Islet of Langerhans (tissue), 1 donor: ENCODE measurements around the gene FANCC.

Experiments
- FAIRE-seq: peaks from one replicate; lab custom pipeline; 2011; peaks lifted over from hg19 to GRCh38; lab: Jason Lieb, UNC

FANCC gene

DNA sequence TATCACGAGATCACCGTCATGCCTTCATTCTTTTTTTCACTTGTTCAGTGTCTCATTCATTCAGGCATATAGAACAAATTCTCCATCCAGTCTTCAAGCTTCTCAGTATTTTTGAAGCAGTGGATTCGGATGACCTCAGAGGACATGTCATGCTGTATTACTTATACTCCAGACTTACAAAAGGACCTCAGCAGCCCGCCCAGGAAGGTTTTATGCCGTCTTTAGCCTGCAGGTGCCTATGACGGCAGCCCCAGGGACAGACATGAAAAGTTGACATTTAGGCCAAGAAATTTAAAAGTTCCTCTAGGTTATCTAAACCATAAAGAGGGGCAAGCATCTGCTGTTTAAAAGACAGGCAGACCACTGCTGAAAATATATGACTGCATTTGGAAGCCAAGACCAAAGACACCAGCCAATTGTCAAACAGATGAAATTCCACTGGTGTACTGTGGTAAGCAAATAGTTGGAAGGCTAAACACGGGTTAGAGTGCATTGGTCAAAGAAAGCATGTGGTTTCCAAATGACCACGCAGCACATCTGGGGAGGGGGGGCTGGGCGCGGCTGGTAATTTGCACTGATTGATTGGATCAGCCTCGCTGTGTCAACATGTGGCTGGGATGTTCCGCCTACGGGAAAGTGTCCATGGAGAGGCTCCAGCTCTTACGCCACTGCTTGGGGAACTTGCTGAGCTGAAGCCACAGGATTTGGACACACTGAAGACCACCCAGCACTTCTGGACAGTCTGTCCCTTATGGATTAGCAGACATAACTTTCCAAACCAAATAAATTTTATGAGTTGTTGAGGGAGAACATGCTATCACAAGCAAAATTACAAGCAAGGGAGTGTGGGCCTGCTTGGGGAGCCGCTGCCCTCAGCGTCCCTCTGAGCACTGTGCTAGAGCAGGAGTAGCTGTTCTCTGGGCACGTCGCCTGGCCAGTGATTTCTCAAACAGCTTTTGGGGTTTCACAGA, 173.6 kb downstream of the FANCC start:
- FAIRE-seq, result no peak

DNA sequence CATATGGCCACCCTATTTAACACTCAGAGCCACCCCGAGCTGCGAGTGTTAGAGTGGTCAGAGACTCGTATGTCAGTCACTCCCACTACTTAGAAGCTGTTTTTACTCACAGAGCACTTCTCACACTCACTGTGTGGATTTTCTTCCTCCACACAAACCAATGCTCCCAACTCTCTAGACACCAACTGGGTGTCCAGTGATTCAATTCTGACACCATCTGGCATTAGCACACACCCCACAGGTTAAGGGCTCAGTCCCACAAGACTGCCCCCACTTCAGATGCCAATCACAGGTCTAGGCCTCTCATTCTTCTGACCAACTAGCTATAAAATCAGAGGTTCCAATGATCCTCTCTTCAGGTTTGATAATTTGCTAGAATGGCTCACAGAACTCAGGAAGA, 174.8 kb downstream of the FANCC start:
- no peak for FAIRE-seq

DNA sequence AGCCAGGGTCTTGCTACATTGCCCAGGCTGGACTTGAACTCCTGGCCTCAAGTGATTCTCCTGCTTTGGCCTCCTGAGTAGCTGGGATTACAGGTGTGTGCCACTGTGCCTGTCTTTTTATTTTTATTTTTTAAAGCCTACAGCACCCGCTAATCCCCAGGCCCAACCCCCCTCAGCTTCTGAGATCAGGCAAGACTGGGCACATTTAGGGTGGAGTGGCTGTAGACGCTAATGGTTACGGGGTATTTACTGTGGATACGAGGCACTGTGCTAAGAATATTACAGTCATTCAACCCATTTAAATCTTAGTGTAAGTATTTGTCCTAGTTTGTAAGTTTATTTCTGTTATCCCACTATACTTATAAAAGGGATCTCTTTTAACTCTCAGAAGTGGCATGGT, 175.2 kb downstream of the FANCC start:
- no peak for FAIRE-seq

DNA sequence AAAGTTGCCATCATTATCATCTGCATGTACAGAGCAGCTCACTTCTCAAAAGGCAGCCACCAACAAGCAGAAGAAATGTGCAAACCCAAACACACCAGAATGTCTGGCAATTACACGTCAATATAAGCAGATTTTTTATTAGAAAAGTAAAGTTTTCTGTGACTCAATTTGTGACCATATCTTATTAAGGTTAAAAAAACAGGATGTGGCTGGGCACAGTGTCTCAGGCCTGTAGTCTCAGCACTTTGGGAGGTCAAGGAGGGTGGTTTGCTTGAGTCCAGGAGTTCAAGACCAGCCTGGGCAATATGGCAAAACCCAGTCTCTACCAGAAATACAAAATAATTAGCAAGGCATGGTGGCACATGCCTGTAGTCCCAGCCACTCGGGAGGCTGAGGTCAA, 176.7 kb downstream of the FANCC start:
- FAIRE-seq, result no peak

DNA sequence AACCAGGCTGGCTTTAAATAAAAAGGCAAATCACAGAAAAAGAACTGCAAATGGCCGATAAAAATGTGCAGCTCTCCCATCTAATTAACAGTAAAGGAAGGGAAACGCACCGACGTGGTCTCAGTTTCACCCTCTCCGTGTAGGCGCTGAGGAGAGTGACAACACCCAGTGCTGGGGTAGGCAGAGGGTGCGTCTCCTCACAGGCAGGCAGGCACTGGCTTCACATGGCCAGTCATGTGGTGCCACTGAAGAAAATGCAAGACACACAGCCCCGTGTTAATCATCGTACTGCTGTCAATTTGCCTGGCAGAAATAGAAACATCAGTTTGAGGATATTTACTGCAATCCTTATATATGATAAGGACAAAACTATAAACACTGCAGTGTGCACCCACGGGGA, 178.4 kb downstream of the FANCC start:
- FAIRE-seq, result no peak

DNA sequence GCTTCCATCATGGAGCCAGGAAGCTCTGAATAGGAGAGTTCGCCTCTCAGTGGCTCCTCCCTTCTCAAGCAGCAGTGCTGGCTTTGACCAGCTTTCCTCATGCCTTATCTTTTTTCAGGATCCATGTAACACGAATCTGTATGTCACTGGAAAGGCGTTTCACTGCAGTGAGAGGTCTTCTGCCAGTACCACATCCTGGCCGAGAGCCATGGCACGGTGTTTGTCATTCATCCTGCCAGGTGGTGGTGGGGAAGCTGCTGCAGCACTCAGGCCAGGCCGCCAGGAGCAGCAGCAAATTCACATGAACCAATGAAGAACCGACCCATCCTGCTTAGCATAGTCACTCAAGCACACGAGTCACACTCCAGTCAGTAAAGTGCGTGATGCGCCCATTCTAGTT, 179.0 kb downstream of the FANCC start:
- FAIRE-seq, result peak; percentile 74

DNA sequence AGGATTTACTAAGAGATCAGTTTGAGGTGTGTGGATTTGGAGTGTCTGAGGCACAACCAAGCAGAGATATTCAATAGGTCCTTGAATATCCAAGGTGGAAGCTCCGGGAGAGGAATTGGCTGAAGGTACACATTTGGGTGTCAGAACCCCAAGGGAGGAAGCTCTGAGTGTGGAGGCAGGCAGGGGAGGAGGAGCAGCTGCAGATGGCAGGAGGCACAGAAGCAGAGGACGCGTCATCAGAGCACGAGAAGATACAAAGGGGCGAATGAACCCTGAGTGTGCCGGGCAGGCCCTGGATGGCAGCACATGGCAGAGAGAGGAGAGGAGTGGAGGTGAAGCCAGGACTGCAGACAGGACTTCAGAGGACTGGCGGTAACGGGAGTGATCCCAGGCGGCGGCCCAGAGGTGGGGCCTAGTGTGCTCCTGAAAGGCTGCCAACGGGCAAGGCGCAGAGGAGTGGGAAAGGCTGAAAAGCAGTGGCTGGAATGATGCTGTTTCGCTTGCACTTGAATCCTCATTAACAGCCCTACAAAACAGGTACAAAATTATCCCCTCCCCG, 179.8 kb downstream of the FANCC start:
- FAIRE-seq, result no peak

DNA sequence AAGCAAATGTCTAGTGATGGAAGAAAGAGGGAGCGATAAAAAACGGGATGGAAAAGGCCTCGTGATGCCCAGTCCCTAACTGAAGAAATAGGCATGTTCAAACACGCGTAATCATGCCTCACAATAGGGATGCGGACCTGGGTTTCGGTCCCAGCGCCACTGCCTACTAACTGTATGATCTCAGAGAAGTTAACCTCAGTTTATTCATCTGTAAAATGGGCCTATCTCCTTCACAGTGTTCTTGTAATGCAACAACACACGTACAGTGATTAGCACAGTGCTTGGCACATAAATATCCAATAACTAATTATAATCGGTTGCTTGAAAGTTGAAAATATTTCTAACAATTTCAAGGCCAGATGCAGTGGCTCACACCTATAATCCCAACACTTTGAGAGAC, 181.8 kb downstream of the FANCC start:
- no peak for FAIRE-seq

DNA sequence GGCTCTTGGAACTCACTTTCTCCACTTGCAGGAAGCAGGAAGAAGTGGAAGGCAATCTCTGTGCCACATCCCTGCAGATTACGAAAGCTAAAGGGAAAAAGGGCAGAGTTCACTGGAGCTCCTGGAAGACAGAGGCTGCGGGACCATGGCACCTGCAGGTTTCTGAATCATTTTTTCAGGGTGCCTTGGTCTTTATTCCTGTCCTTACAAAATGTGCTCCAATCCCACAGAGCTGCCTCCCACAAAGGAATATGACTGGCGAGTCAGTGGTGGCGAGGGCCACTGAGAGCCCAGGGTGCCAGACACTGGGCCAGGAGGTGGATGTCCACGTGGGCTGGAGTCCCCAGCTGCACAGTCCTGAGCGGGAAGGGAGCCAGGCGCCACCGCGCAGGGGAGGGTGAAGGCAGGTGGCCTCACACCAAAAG, 183.0 kb downstream of the FANCC start:
- FAIRE-seq, result no peak

DNA sequence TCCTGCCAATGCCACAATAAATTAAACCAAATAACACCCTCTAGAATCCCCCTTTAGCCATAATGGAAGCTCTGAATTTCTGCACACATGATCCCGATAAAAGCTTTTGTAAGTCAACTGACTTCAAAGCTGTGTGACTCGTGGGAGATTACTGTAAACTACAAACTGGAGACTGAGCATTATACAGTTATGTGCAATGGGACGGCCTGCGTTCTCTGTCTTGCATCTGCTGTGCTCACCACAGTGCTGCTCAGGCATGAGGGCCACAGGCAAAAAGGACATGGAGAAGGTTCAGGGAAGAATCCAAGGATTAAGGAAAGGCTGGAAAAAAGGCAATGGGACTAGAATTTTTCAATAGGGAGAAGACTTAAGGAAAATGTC, 184.2 kb downstream of the FANCC start:
- FAIRE-seq, result no peak

DNA sequence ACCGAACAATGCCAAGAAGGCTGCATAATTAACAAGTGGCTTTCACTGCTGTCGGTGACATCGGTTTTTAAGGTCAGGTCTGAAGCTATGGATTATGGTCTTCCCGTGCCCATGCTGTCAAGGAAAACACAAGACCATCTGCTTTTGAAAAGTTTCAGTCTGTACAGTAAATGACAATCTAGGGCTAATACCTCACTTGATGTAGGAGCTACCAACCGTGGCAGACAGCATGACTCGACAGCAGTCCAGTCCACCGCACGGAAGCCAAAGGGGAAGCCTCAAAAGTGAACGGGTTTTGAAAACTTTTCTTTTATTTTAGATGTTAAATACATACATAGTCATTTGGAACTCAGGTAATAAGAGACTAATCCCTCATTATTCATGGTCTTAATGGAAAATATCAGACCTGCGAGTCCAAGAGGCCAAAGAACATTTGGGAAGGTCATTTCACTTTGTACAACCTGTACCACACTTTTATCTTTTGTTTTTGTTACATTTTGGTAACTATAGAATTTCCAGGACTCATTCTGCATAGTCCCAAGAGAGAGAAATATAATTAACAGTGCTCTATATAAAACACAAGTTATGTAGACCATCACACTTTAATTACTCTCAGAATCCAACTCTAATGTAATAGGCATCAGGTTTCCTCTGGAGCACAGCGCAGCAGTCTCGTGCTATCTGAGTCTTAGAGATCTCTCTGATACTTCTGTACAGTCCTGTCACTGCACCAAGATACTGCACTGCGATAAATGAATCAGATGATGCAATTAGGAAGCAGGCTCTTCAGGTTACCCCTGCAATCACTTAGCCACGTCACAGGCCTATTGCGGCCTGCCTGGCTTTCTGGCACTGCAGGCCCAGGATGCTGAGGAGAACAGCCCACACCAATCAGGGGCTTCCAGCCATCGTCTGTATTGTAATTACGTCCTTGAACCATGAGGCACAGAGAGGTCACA, 184.9 kb downstream of the FANCC start:
- no peak for FAIRE-seq

DNA sequence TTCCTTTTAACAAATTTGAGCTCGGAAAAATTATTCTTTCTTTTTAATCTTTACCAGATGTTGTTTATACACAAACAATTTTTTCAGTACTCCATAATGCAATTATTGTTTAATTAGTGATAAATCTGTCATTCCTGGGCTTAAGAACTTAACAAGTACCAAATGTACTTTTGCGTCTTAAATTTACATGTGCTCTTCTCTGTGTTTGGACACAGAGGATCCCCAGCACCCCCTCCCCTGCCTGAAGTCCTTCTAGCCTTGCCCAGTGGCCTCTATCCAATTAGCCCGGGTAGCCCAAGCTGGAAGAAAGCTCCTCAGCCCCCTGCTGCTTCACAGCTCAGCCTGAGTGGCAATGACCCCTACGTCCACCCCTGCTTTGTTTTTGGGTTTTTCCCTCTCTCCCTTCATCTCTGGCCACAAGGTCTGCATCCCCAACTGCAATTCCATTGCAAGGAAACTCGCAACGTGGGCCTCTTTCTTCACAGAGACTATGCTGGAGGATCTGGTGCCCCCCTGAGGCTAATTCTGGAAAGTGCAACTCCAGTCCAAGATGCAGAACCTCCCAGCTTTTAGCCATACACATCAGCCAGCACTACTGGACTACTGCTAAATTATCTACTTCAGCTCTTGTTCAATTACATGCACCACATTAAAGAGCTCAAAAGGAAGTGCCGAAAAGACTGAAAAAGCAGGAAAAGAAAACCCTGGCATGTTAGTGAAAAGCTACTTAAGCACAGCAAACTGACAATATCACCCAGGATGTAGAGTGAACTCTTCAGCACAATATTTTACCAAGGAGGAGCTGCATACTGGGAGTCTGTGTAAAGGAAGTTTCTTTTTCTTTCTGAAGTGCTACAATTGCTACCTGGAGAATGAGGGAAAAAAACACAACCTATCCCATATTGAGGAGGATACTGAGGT, 186.2 kb downstream of the FANCC start:
- peak; percentile 62 for FAIRE-seq

DNA sequence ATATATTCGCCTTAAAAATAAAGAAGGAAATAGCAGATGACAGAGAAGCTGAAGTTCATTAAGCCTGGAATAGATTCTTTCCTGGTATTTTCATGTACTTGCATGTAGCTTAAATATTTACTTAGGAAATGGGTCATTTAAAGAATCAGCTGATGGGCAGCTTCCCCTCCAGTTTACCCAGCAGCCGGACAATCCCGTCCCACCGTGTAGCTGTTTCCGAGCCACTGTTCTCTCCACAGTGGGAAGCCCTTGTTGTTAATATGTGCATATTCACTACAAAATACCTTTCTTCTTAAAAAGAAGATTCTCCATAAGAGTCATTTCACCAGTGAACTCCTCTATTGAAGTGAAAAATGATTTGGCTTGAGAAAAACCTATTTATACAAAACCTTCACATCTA, 187.0 kb downstream of the FANCC start:
- no peak for FAIRE-seq

DNA sequence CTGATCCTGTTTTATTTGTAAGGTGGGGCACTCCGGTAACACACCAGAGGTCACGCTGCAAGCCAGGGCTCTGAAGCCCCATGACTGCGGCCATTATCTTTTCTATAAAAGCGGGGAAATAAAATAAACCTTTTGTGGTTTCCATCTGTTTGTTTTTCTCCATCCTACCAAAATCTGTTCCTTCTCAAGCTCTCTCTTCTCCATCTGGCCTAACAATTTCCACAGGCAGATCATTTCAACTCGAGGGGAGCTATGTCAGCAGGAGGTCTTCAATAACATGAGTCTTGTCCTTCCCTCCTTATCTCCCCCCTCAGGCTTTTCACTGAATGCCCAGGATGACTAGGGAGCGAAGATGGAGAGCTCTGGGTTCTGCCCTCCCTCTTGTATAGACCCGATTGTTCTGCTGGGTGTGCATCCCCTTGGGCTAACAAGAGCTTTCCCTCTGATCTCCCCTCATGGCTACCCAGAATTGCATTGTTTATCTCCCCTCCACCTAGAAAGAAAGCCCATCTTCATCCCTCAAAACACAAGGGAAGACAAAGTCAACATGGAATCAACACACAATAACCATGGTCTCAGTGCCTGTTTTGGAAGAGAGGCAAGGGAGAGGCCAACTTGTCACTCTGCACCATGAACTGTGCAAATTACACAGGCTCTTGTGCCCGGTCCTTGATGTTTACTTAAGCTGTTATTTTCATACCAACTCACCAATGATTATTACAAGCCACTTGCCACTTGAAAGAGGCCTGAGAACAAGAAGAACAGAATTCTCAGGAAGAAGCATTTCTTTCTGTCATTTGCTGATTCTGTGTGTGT, 187.8 kb downstream of the FANCC start:
- FAIRE-seq, result no peak

DNA sequence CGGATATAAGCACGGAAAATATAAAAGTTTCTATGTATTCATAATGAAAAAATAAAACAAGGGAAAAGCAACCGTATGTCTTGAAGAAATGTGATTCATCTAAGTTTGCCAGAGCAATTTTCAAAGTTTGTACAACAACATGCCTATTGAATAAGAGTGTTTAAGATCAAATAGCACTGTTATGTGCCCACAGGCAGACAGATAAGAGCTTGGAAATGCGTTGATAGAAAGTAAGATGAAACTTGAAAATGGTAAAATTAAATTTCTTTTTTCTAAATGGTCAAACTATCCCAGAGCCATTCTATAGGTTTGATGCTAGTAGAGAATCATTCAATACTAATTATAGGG, 189.4 kb downstream of the FANCC start:
- FAIRE-seq, result peak; percentile 30

DNA sequence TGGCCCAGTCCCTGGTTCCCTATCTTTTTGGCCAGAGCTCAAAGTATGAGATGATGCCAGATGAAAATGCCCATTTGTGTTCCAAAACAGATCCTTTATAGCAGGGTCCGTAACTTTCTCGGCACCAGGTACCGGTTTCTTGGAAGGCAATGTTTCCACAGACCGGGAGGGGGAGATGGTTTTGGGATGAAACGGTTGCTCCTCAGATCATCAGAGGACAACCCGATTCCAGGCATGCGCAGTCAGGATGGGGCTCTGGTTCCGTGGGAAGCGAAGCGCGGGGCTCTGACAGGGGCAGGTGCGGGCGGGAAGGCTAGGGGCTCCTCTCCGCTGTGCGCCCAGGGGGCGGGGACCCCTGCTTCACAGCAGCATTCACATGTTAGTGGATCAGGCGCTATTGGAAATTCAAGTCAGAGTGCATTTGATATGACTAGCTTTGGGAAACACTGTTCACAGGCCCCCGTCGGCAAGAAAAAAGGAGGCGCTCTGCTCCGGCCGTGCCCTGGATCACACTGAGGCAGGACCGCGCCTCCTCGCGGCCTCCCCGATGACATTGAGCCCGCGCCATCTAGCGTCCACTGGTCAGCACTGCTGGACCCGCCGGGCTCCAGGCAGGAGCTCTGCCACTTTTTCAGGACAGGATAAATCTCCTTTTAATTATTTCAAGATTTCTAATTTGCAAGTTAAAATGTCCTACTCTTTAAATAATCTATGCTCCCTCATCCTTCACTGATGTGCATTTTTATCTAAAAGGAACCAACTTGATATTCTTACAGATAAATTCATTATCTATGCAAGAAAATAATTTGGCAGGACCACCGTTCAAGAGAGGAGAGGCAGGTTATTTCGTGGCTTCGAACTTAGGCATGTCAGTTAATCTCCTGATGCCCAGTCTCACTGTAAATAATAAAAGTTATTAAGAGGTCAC, 190.0 kb downstream of the FANCC start:
- peak; percentile 24 for FAIRE-seq

DNA sequence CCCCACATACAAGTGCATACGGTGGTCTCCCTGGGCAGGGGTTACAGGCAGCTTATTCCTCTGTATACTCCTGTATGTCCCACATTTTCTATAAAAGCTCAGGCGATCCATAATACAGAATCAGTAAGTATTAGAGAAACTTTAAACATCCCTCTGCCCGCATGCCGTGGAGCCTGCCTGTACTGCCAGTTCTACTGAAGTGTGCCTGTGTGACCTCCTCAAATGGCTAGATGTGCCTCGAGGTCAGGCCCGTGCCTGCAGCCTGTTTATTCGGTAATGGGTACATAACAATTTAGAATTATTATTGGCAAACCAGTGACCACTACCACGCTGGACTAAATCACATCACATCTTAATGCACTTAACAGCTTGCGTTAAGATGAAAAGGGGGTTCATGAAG, 190.8 kb downstream of the FANCC start:
- no peak for FAIRE-seq

DNA sequence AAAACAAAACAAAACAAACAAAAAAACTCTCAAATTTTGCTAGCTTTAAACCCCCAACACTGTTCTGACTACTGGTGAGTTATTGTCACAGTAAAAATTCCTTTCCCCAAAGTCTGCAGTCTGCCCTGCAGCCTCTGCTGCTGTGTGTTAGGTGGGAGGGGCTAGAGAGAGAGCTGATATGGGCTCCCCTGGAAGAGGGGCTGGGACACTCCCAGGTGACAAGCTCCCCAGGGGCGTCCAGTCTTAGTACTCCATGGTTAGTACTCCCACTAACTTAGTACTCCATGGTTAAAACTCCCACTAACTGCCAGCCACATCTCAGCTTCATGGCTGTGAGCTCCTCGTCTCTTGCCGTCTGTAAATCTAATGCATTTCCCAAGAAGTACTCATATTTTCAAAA, 191.9 kb downstream of the FANCC start:
- FAIRE-seq, result no peak

DNA sequence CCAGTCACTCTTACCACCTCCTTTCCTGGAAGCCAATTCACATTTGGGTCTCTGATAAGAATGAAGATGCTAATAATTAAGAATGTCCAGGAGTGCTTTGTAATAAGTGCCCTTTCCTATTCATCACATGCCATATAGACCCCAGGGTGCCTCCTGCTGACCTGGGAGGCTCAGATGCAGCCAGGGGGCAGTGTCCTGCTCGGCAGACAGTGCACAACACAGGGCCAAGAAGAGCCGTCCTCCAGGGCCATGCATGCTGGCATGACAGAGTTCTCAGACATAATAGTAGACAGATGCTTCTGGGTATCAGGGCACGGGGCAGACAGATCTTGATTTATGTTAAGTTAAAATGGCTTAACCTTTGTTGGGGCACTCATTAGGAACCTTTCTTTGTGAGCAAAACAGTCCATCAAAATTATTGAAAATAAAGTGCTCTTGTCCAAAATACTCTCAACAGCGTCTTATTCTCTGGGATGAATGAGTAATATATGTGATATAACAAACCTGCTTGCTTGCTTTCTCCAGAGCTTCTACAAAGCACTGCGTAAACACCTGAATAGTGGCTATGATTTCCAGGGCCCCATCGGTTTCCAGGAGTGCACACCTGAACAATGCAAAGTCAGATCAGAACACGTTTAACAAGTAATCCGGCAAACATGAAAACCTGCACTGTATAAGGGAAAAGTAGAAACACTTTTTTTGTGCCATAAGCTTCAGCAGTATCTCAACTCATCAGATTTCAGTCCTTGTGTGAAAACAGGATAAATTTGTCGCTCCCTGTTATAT, 192.7 kb downstream of the FANCC start:
- no peak for FAIRE-seq
